Ovary (tissue), 9 donors: ENCODE data around the gene MSI2. TPM values are rescaled to one million over a fixed set of nuclear protein-coding genes. Genes with fewer than 3 reads are reported as not detected.

Source experiments
- DNase-seq, 5 donors: peaks; one replicate each; pipeline ENCODE4 v3.0.0-alpha.2; 2019 to 2020
- H3K27ac ChIP-seq, 2 donors: fragments of 200-600 bp; one replicate each; pipeline versions ENCODE4 v1.5.1 to v1.8.0; 2019 to 2022
- H3K27me3 ChIP-seq: fragments of 200-600 bp; one replicate; pipeline ENCODE4 v1.8.0; 2022
- H3K36me3 ChIP-seq: fragments of 200-600 bp; sonication (generic); one replicate; pipeline ENCODE4 v1.5.1; 2019
- H3K4me1 ChIP-seq: one replicate; pipeline ENCODE4 v1.8.1; 2013; ENCODE audit warnings: mild to moderate bottlenecking, moderate library complexity; ENCODE audit not compliant: insufficient read depth
- H3K4me3 ChIP-seq: fragments of 200-600 bp; sonication (generic); one replicate; pipeline ENCODE4 v1.5.1; 2017
- H3K9me3 ChIP-seq, 2 donors: fragments of 200-600 bp in 1 of 2; sonication (generic) in 1 of 2; one replicate each; pipeline versions ENCODE4 v1.5.1 to v1.8.1; 2013 to 2019; ENCODE audit warnings: mild to moderate bottlenecking in 1 of 2, moderate library complexity in 1 of 2
- CTCF ChIP-seq, 3 donors: fragments of 450-650 bp in 2 of 3; fragments of 200-600 bp in 1 of 3; IDR thresholded peaks; one replicate each; pipeline versions ENCODE4 v1.5.1 to v1.8.0; 2016 to 2022; ENCODE audit warnings: antibody characterized with exemption in 3 of 3, mild to moderate bottlenecking in 1 of 3
- EP300 ChIP-seq: sonication (generic); formaldehyde crosslinking; IDR thresholded peaks from one replicate; pipeline ENCODE4 v1.6.1; 2017; ENCODE audit warnings: antibody characterized with exemption
- POLR2A ChIP-seq: fragments of 450-650 bp; IDR thresholded peaks from one replicate; pipeline ENCODE4 v1.6.1; 2017; ENCODE audit warnings: antibody characterized with exemption, mild to moderate bottlenecking, moderate library complexity
- WGBS, 3 donors: extraction: QIAGEN DNeasy Blood & Tissue Kit in 1 of 3; methylation state at CpG; one replicate each; pipeline versions ENCODE4 v1.1.5 to v1.1.7; 2013 to 2017; 5-methylcytosine and 5-hydroxymethylcytosine counted together
- intact Hi-C, 4 donors: fragments of 100-400 bp; cut with DNase I; formaldehyde crosslinking; loops; one replicate each; pipeline versions ENCODE4 v1.11.0 to v1.15.1; 2022 to 2023
- polyA plus RNA-seq, 2 donors: library from polyadenylated mRNA; stranded (reverse); fragments of 200-250 nt in 1 of 2; fragments of 350-450 nt in 1 of 2; fragmentation: Illumina TruSeq in 1 of 2; extraction: RNeasy Lipid Tissue Mini Kit (QIAGEN cat#74804) in 1 of 2; gene quantifications; one replicate each; pipeline ENCODE4 v1.2.3, GENCODE V29; 2013 to 2014
- total RNA-seq, 7 donors: library from RNA; depleted of rRNA in 2 of 7; stranded (reverse); fragments of >200 nt in 2 of 7; fragmentation: NEBNext Ultra II Directional in 3 of 7; extraction: Animal tissue kit (Norgen Biotek cat#: 25700) in 3 of 7; gene quantifications; one replicate each; pipeline versions ENCODE4 v1.1.0 to v1.2.4, GENCODE V29; 2016 to 2023
- donor health status: DM: no; HTN: no; CAD: no; lungs with moderate emphysema.
- donor health status: DM: no; HTN: no; CAD: no.
- donor health status: Bipolar disorder and iron deficiency.
- donor health status: DM: yes; HTN: yes; CAD: no.
- donor health status: DM: no; HTN: no; CAD: no.
- donor health status: DM: yes; HTN: yes; CAD: no.

MSI2 gene
- total and polyA plus RNA-seq, 9 donors: 43.1 to 199 (median 120) TPM

- H3K36me3 ChIP-seq: no peaks in the 10 kb centered on the region
- H3K4me3 ChIP-seq: no peak overlapping the region
- no peaks in the 10 kb centered on the region for H3K9me3 ChIP-seq
- H3K27ac ChIP-seq: peak overlapping the region; percentile 66 to 68
- 12 to 17% (median 14%) methylated on average over 15 of the region's 15 CpGs for WGBS, 3 donors
- H3K27me3 ChIP-seq: no peaks in the 10 kb centered on the region
- intact Hi-C loops: loop anchor here in 1 of 4 donors (10.0 kb wide), 1 partner anchor 234 kb away; no protein-coding TSS in a partner anchor
- peak; percentile 80 to 89 (median 85) for DNase-seq
- peaks cover 47% of the 10 kb centered on the region for H3K4me1 ChIP-seq
- TF ChIP-seq CTCF (IDR thresholded peaks at IDR 0.05) (peak; percentile 22 to 86 (median 71)), POLR2A (peak; percentile 22), EP300 (no peak)
Measured at GRCh38 chr17:57440522-57441269, 184.4 kb downstream of the MSI2 start.

GRCh38 chr17:57441270-57441600, 184.9 kb downstream of the MSI2 start:
- no peaks in the 10 kb centered on the region for H3K27me3 ChIP-seq
- intact Hi-C loops: loop anchor here in 1 of 4 donors (10.0 kb wide), 1 partner anchor 234 kb away; no protein-coding TSS in a partner anchor
- WGBS, 3 donors: 10 to 19% (median 16%) methylated on average over 1 of the region's 1 CpG
- no peaks in the 10 kb centered on the region for H3K9me3 ChIP-seq
- H3K36me3 ChIP-seq: no peaks in the 10 kb centered on the region
- no peak overlapping the region for H3K4me3 ChIP-seq
- TF ChIP-seq CTCF (IDR thresholded peaks at IDR 0.05) (no peak), POLR2A (no peak), EP300 (no peak)
- DNase-seq: no peak
- peaks cover 47% of the 10 kb centered on the region for H3K4me1 ChIP-seq
- H3K27ac ChIP-seq: peak overlapping the region; percentile 66 to 68

- peak in 2 of 5 donors; percentile 51 to 53 for DNase-seq
- peaks cover 43% of the 10 kb centered on the region for H3K4me1 ChIP-seq
- H3K9me3 ChIP-seq: no peaks in the 10 kb centered on the region
Measured at GRCh38 chr17:57442401-57442823, 186.1 kb downstream of the MSI2 start.

More at GRCh38 chr17:57442401-57442823, 186.1 kb downstream of the MSI2 start:
- 22 to 28% (median 25%) methylated on average over 9 of the region's 9 CpGs for WGBS, 3 donors
- TF ChIP-seq CTCF (IDR thresholded peaks at IDR 0.05) (no peak), POLR2A (no peak), EP300 (no peak)
- H3K36me3 ChIP-seq: no peaks in the 10 kb centered on the region
- peak overlapping the region; percentile 57 to 68 for H3K27ac ChIP-seq
- H3K27me3 ChIP-seq: no peaks in the 10 kb centered on the region
- intact Hi-C loops: loop anchor here in 1 of 4 donors (10.0 kb wide), 1 partner anchor 232 kb away; no protein-coding TSS in a partner anchor
- H3K4me3 ChIP-seq: no peak overlapping the region
